A172 (cell line): Measurements from ENCODE around the gene SELENOO. TPM values are rescaled to one million over a fixed set of nuclear protein-coding genes. Genes with fewer than 3 reads are reported as not detected.

ENCODE experiments used
- DNase-seq: peaks from one replicate; pipeline ENCODE4 v3.0.0-alpha.2; 2015; ENCODE audit warnings: low spot score
- total RNA-seq: library from RNA; depleted of rRNA; stranded (reverse); fragments of >200 nt; shearing (Covaris generic); gene quantifications from 2 replicates; pipeline ENCODE4 v1.2.3, GENCODE V29; 2014

Gene SELENOO
- total RNA-seq, 1 experiment from 2014 or later, result 8.0 TPM

GRCh38 chr22:50185375-50186087 is 15.3 kb upstream of the SELENOO start, which contains the start of gene TRABD:
TSS of gene TRABD (plus strand) at chr22:50185913. CDS start at chr22:50193061, 7,148 bp downstream.
- peak; percentile 40 for DNase-seq

- DNase-seq, result no peak
Observed at GRCh38 chr22:50186181-50186714, 14.6 kb upstream of the SELENOO start.

- DNase-seq, result no peak
Observed at GRCh38 chr22:50186761-50187523, 13.9 kb upstream of the SELENOO start.

- DNase-seq, result no peak
Observed at GRCh38 chr22:50188356-50188755, 12.5 kb upstream of the SELENOO start.

- DNase-seq, result no peak
Observed at GRCh38 chr22:50189184-50189848, 11.5 kb upstream of the SELENOO start.

- DNase-seq, result no peak
Observed at GRCh38 chr22:50189849-50190181, 11.0 kb upstream of the SELENOO start.

- DNase-seq, result no peak
Observed at GRCh38 chr22:50190182-50190940, 10.4 kb upstream of the SELENOO start.

- DNase-seq, result no peak
Observed at GRCh38 chr22:50190941-50191741, 9.7 kb upstream of the SELENOO start.

- DNase-seq, result no peak
Observed at GRCh38 chr22:50192436-50193204, 8.2 kb upstream of the SELENOO start.

- no peak for DNase-seq
Observed at GRCh38 chr22:50193621-50194020, 7.2 kb upstream of the SELENOO start.

GRCh38 chr22:50194037-50194805 is 6.6 kb upstream of the SELENOO start:
- DNase-seq, result no peak

- no peak for DNase-seq
Observed at GRCh38 chr22:50196256-50196655, 4.6 kb upstream of the SELENOO start.

- no peak for DNase-seq
Observed at GRCh38 chr22:50197000-50197800, 3.6 kb upstream of the SELENOO start.

- DNase-seq, result no peak
Observed at GRCh38 chr22:50197856-50198623, 2.8 kb upstream of the SELENOO start.

GRCh38 chr22:50198624-50199017 is 2.2 kb upstream of the SELENOO start:
- DNase-seq, result no peak

GRCh38 chr22:50199251-50199721 is 1.5 kb upstream of the SELENOO start:
- no peak for DNase-seq

- DNase-seq, result no peak
Observed at GRCh38 chr22:50199829-50200460, 866 bp upstream of the SELENOO start.
